PFSK-1 (cell line): ENCODE data around the gene ESPN.

Source experiments
- FOXP2 ChIP-seq: optimal IDR thresholded peaks from 2 replicates; pipeline ENCODE3; 2011; ENCODE audit warnings: borderline replicate concordance, control low read depth, inconsistent platforms; ENCODE audit not compliant: insufficient read depth; ENCODE audit errors: extremely low read length, extremely low read depth
- POLR2AphosphoS5 ChIP-seq: IDR thresholded peaks from 2 replicates; pipeline ENCODE4 v1.6.1; 2012; ENCODE audit warnings: low read depth, mild to moderate bottlenecking, control low read depth, low read length, moderate library complexity
- REST ChIP-seq, 2 experiments: IDR thresholded peaks; 2 replicates each; pipeline versions ENCODE4 v1.6.1 to v1.8.0; 2011 to 2012; ENCODE audit warnings: low read depth in 2 of 2, low read length in 2 of 2, control low read depth in 1 of 2, inconsistent platforms in 1 of 2, mild to moderate bottlenecking in 1 of 2, moderate library complexity in 1 of 2; ENCODE audit not compliant: insufficient read depth in 1 of 2
- SIN3A ChIP-seq: IDR thresholded peaks from 2 replicates; pipeline ENCODE4 v1.6.1; 2012; ENCODE audit warnings: mild to moderate bottlenecking, low read length, moderate library complexity, borderline replicate concordance; ENCODE audit not compliant: insufficient read depth
- TAF1 ChIP-seq: IDR thresholded peaks from 2 replicates; pipeline ENCODE4 v1.6.1; 2012; ENCODE audit warnings: low read length, control low read depth, borderline replicate concordance; ENCODE audit not compliant: insufficient read depth

DNA sequence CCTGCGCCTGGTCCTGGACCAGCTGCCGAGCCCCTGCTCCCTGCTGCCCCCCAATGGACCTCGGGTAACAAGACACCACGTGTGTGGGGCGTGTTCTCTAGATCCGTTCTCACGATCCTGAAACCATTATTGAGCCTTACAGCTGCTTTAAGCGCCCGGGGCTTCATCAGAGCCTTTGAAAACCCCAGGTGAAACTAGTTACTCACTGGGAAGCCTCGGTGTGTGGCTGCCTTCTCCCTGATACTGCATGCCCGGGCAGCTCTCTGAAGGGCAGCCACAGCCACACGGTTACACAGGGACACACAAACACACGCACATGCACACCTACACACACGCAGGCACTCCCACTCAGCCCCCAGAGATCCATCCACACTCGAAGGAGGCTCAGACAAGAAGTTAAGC lies 10.1 kb upstream of the ESPN start:
- no peak for TF ChIP-seq SIN3A
- no peak for TF ChIP-seq POLR2AphosphoS5
- no peak for TF ChIP-seq TAF1
- TF ChIP-seq REST (IDR thresholded peaks at IDR 0.05; ENCODE audit: insufficient read depth in 1 of 2, low read depth in 2 of 2, low read length in 2 of 2) = no peak
- no peak for TF ChIP-seq FOXP2
